Caco-2 (cell line): ENCODE results near the gene SPIN2B. TPM values are rescaled to one million over a fixed set of nuclear protein-coding genes. Genes with fewer than 3 reads are reported as not detected.

Experiments
- Bru-seq: library from RNA; stranded (reverse); fragments of 400-500 nt; gene quantifications from one replicate; lab custom pipeline; 2021; lab: Mats Ljungman, UMichigan
- BruChase-seq, 2 experiments: library from RNA; stranded (reverse); fragments of 400-500 nt; gene quantifications; one replicate each; lab custom pipeline; 2021; lab: Mats Ljungman, UMichigan
- BruUV-seq: library from RNA; stranded (reverse); fragments of 400-500 nt; replicated peaks from 2 replicates; lab custom pipeline; 2021; lab: Mats Ljungman, UMichigan
- CTCF ChIA-PET: fragments of 300-600 bp; sonication (Branson Sonifier 250); formaldehyde crosslinking; loops from one replicate; lab custom pipeline; 2022; ENCODE audit warnings: antibody characterized with exemption; lab: Charles Lee
- POLR2A ChIA-PET: fragments of 300-600 bp; sonication (Branson Sonifier 250); formaldehyde crosslinking; loops from one replicate; lab custom pipeline; 2022; ENCODE audit warnings: antibody characterized with exemption; lab: Charles Lee
- DNase-seq, 2 experiments: peaks; one replicate each; pipeline versions ENCODE4 v3.0.0 to v3.0.0-alpha.2; 2020 to 2022
- H3K27me3 ChIP-seq: replicated peaks from 2 replicates; pipeline ENCODE4 v1.6.0; 2011; ENCODE audit warnings: low read length; ENCODE audit not compliant: control insufficient read depth, insufficient read depth
- H3K36me3 ChIP-seq: 2 replicates; pipeline ENCODE4 v1.5.1; 2011; ENCODE audit warnings: low read length; ENCODE audit not compliant: control insufficient read depth, insufficient read depth
- H3K4me1 ChIP-seq: fragments of 250-450 bp; sonication (Bioruptor Pico); 2 replicates; pipeline ENCODE4 v1.5.1; 2020; ENCODE audit warnings: mild to moderate bottlenecking
- H3K4me3 ChIP-seq: 2 replicates; pipeline ENCODE4 v1.5.1; 2011; ENCODE audit warnings: low read depth, mild to moderate bottlenecking, control low read depth, low read length
- H3K9me3 ChIP-seq: fragments of 250-450 bp; sonication (Bioruptor Pico); 2 replicates; pipeline ENCODE4 v1.5.1; 2020; ENCODE audit warnings: mild to moderate bottlenecking, moderate library complexity
- H3K27ac Mint-ChIP-seq: one replicate; pipeline ENCODE4 v1.8.0; 2022; ENCODE audit warnings: mixed read lengths; ENCODE audit not compliant: unreplicated experiment
- H3K27me3 Mint-ChIP-seq: one replicate; pipeline ENCODE4 v1.8.0; 2022; ENCODE audit warnings: mixed read lengths; ENCODE audit not compliant: insufficient read depth, unreplicated experiment
- H3K36me3 Mint-ChIP-seq: one replicate; pipeline ENCODE4 v1.8.0; 2022; ENCODE audit warnings: mild to moderate bottlenecking, mixed read lengths; ENCODE audit not compliant: insufficient read depth, unreplicated experiment
- H3K4me1 Mint-ChIP-seq: one replicate; pipeline ENCODE4 v1.8.0; 2022; ENCODE audit warnings: low read depth, mixed read lengths; ENCODE audit not compliant: unreplicated experiment
- H3K4me3 Mint-ChIP-seq: one replicate; pipeline ENCODE4 v1.8.0; 2022; ENCODE audit warnings: mild to moderate bottlenecking, moderate library complexity, mixed read lengths; ENCODE audit not compliant: unreplicated experiment
- H3K9me3 Mint-ChIP-seq: one replicate; pipeline ENCODE4 v1.8.0; 2022; ENCODE audit warnings: mixed read lengths; ENCODE audit not compliant: unreplicated experiment
- CTCF ChIP-seq, 2 experiments: fragments of 200-600 bp in 1 of 2; IDR thresholded peaks; 1 replicate in 1 of 2; 2 replicates in 1 of 2; pipeline versions ENCODE4 v1.5.1 to v1.8.0; 2011 to 2022; ENCODE audit warnings: antibody characterized with exemption in 1 of 2, control low read depth in 1 of 2, inconsistent platforms in 1 of 2, low read depth in 1 of 2, low read length in 1 of 2, mild to moderate bottlenecking in 1 of 2, moderate library complexity in 1 of 2; ENCODE audit not compliant: insufficient read depth in 1 of 2, severe bottlenecking in 1 of 2, unreplicated experiment in 1 of 2
- intact Hi-C: fragments of 100-400 bp; cut with micrococcal nuclease; formaldehyde crosslinking; loops from one replicate; pipeline ENCODE4 v1.10.0; 2022; ENCODE audit not compliant: unreplicated experiment
- long read RNA-seq: library from polyadenylated mRNA; stranded (forward); transcript quantifications from one replicate; pipeline ENCODE4 v2.0.0, GENCODE V29; 2022
- total RNA-seq: library from RNA; stranded (reverse); gene quantifications from 2 replicates; pipeline ENCODE4 v1.2.3, GENCODE V29; 2022

Gene SPIN2B
- total RNA-seq = 14.2 and 14.3 TPM in 2 replicates
- percentile 72 among the genes with signal in this experiment for Bru-seq, nascent RNA
- percentile 77 among the genes with signal in this experiment for BruChase-seq, experiment 1, labeled RNA remaining after a 2-hour chase
- BruChase-seq, experiment 2, labeled RNA remaining after a 6-hour chase = percentile 69 among the genes with signal in this experiment
- long read RNA-seq, transcript SPIN2B-202 (2 exons, 1,258 nt) = major isoform, 5 of 19 reads
- long read RNA-seq, partial matches to known transcripts = 1 of 19 reads
- long read RNA-seq, other reads (novel, unspliced or antisense) = 11 of 19 reads

- peak; percentile 85 to 90 for DNase-seq
- peak in 1 of 2 experiments; percentile 11 for TF ChIP-seq CTCF (IDR thresholded peaks at IDR 0.05; ENCODE audit: insufficient read depth in 1 of 2, low read depth in 1 of 2, low read length in 1 of 2, severe bottlenecking in 1 of 2, unreplicated experiment in 1 of 2)
- H3K27me3 Mint-ChIP-seq = no peaks in the 10 kb centered on the region
- H3K4me3 Mint-ChIP-seq = peak within 1 kb of the TSS; percentile 97
- peaks cover 20% of the 10 kb centered on the region for H3K36me3 Mint-ChIP-seq
- CTCF ChIA-PET = no interaction called here
- Histone ChIP-seq H3K36me3 (no peaks in the 10 kb centered on the region), H3K27me3 (no peaks in the 10 kb centered on the region), H3K9me3 (no peaks in the 10 kb centered on the region), H3K4me1 (no peaks in the 10 kb centered on the region), H3K4me3 (peak within 1 kb of the TSS; percentile 84)
- H3K27ac Mint-ChIP-seq = peak within 1 kb of the TSS; percentile 95
- peaks cover 8% of the 10 kb centered on the region for H3K4me1 Mint-ChIP-seq
- no peaks in the 10 kb centered on the region for H3K9me3 Mint-ChIP-seq
- no TSS peak for BruUV-seq
- POLR2A ChIA-PET = interaction anchor here (0.8 kb wide), 1 partner anchor 126 kb away, joined by 6 read pairs; the partner anchor contains the start of gene SPIN3
- intact Hi-C loops = loop anchor here (10.0 kb wide), 1 partner anchor 164 kb away; the partner anchor contains the start of gene FAAH2
Observed at GRCh38 chrX:57121162-57121755, at the start of gene SPIN2B. TSS of gene SPIN2B (minus strand) at chrX:57121548.

- CTCF ChIA-PET = interaction anchor here (0.7 kb wide), 1 partner anchor 13 kb away, joined by 3 read pairs; no protein-coding TSS in a partner anchor
- intact Hi-C loops = loop anchor here (1.0 to 2.0 kb wide), 2 partner anchors 130 to 298 kb away; partner anchors contain the start of gene FAAH2
- H3K27me3 Mint-ChIP-seq = no peaks in the 10 kb centered on the region
Observed at GRCh38 chrX:57156397-57157049, 35.2 kb upstream of the SPIN2B start.

More at GRCh38 chrX:57156397-57157049, 35.2 kb upstream of the SPIN2B start:
- Mint-ChIP-seq H3K4me1 (peaks cover 11% of the 10 kb centered on the region), H3K36me3 (no peaks in the 10 kb centered on the region), H3K27ac (no peak overlapping the region), H3K4me3 (no peak overlapping the region), H3K9me3 (peaks cover 3% of the 10 kb centered on the region)
- no peaks in the 10 kb centered on the region for H3K9me3 ChIP-seq
- no peaks in the 10 kb centered on the region for H3K27me3 ChIP-seq
- H3K36me3 ChIP-seq = no peaks in the 10 kb centered on the region
- TF ChIP-seq CTCF (IDR thresholded peaks at IDR 0.05; ENCODE audit: insufficient read depth in 1 of 2, low read depth in 1 of 2, low read length in 1 of 2, severe bottlenecking in 1 of 2, unreplicated experiment in 1 of 2) = peak; percentile 43 to 61
- POLR2A ChIA-PET = no interaction called here
- no peaks in the 10 kb centered on the region for H3K4me1 ChIP-seq
- DNase-seq = peak; percentile 46 to 54
- no TSS peak for BruUV-seq
- no peak overlapping the region for H3K4me3 ChIP-seq
